GM18507 (cell line): ENCODE results near the gene CHMP4B.
A peak's percentile ranks its signal among the peaks of the same experiment; 100 is the strongest.

Experiments
- DNase-seq: peaks from one replicate; pipeline ENCODE4 v3.0.0; 2011; ENCODE audit warnings: low read depth; ENCODE audit not compliant: insufficient read length; ENCODE audit errors: extremely low spot score
- FAIRE-seq: peaks from 2 replicates; lab custom pipeline; 2011; peaks lifted over from hg19 to GRCh38; lab: Jason Lieb, UNC

CHMP4B gene

GRCh38 chr20:33880396-33880795 is 69.2 kb downstream of the CHMP4B start:
- no peak for DNase-seq
- no peak for FAIRE-seq

GRCh38 chr20:33881989-33882388 is 70.8 kb downstream of the CHMP4B start:
- no peak for DNase-seq

GRCh38 chr20:33882481-33882880 is 71.3 kb downstream of the CHMP4B start:
- FAIRE-seq (no peak), DNase-seq (no peak)

More at GRCh38 chr20:33881989-33882388, 70.8 kb downstream of the CHMP4B start:
- no peak for FAIRE-seq

- DNase-seq (no peak), FAIRE-seq (peak; percentile 83)
These were observed 72.0 kb downstream of the CHMP4B start for GRCh38 chr20:33883164-33883563.

GRCh38 chr20:33884633-33885032 is 73.5 kb downstream of the CHMP4B start:
- FAIRE-seq (no peak), DNase-seq (no peak)

- DNase-seq, result no peak
- no peak for FAIRE-seq
These were observed 78.2 kb downstream of the CHMP4B start for GRCh38 chr20:33889312-33889711.

- FAIRE-seq (no peak), DNase-seq (no peak)
These were observed 79.4 kb downstream of the CHMP4B start for GRCh38 chr20:33890557-33890956.

GRCh38 chr20:33893314-33893713 is 82.2 kb downstream of the CHMP4B start:
- FAIRE-seq (no peak), DNase-seq (no peak)

- no peak for DNase-seq
These were observed 83.7 kb downstream of the CHMP4B start for GRCh38 chr20:33894798-33895197.

GRCh38 chr20:33896509-33896908 is 85.4 kb downstream of the CHMP4B start:
- no peak for DNase-seq
- no peak for FAIRE-seq

More at GRCh38 chr20:33894798-33895197, 83.7 kb downstream of the CHMP4B start:
- no peak for FAIRE-seq

GRCh38 chr20:33897313-33897912 is 86.3 kb downstream of the CHMP4B start:
- DNase-seq (no peak), FAIRE-seq (no peak)

GRCh38 chr20:33899106-33899505 is 88.0 kb downstream of the CHMP4B start:
- FAIRE-seq, result no peak
- DNase-seq, result no peak

GRCh38 chr20:33900521-33901131 is 89.5 kb downstream of the CHMP4B start:
- FAIRE-seq (no peak), DNase-seq (no peak)

- FAIRE-seq, result no peak
- no peak for DNase-seq
These were observed 90.0 kb downstream of the CHMP4B start for GRCh38 chr20:33901132-33901523.

GRCh38 chr20:33902011-33902410 is 90.9 kb downstream of the CHMP4B start:
- DNase-seq (no peak), FAIRE-seq (no peak)
